BE2C (cell line): ENCODE results near the gene ZNF516.

Experiments used
- DNase-seq: peaks from one replicate; pipeline ENCODE4 v3.0.0-alpha.2; 2020
- H3K27me3 ChIP-seq: fragments of 250-450 bp; sonication (Bioruptor Pico); 2 replicates; pipeline ENCODE4 v1.5.1; 2020; ENCODE audit warnings: mild to moderate bottlenecking
- H3K36me3 ChIP-seq: fragments of 250-450 bp; sonication (Bioruptor Pico); 2 replicates; pipeline ENCODE4 v1.5.1; 2020; ENCODE audit warnings: mild to moderate bottlenecking
- H3K4me1 ChIP-seq: fragments of 250-450 bp; sonication (Bioruptor Pico); 2 replicates; pipeline ENCODE4 v1.5.1; 2020
- H3K4me3 ChIP-seq: 2 replicates; pipeline ENCODE4 v1.5.1; 2011; ENCODE audit warnings: low read depth, low read length
- H3K9me3 ChIP-seq: fragments of 250-450 bp; sonication (Bioruptor Pico); 2 replicates; pipeline ENCODE4 v1.5.1; 2020
- CTCF ChIP-seq: IDR thresholded peaks from 2 replicates; pipeline ENCODE4 v1.5.1; 2012; ENCODE audit warnings: mild to moderate bottlenecking, low read depth, low read length

The ZNF516 gene

DNA sequence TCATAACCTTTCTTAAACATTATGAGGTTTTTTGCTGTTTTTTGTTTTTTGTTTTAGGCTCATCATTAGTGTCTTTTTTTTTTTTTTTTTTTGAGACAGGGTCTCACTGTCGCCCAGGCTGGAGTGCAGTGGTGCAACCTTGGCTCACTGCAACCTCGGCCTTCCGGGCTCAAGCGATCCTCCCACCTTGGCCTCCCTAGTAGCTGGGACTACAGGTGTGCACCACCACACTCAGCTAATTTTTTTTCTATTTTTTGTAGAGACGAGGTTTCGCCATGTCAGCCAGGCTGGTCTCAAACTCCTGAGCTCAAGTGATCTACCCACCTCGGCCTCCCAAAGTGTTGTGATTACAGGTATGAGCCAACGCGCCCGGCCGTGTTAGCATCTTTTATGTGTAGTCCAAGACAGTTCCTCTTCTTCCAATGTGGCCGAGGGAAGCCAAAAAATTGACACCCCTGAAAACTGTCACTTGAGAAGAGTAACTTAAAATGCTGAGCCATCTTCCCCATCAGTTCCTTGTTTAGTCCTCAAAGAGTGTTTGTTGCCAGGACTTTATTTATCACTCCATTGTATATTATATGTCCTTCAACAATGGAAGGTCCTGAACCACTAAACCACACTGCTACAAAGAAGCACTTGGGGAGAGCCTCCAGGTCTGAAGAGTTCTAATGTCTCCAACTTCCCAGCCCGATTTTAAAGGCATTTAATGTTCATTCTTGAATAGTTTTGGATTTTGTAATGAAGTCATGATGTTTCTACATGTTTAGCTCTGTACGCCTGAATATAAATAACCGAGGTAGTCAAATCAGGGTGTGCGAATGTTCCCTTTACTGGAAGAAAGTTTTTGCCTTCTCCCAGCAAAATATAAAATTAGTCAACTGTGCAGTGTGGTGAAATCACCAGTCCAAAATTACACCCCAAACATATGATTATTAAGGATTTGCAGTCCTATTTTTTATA is 26.4 kb downstream of the ZNF516 start:
- no peaks in the 10 kb centered on the region for H3K27me3 ChIP-seq
- TF ChIP-seq CTCF: no peak
- no peak overlapping the region for H3K4me3 ChIP-seq

GRCh38 chr18:76467371-76468190 is 27.5 kb downstream of the ZNF516 start:
- DNase-seq: no peak
- H3K4me3 ChIP-seq: no peak overlapping the region
- TF ChIP-seq CTCF: no peak

More for the DNA sequence above, 26.4 kb downstream of the ZNF516 start:
- no peak for DNase-seq
- Histone ChIP-seq H3K36me3 (no peaks in the 10 kb centered on the region), H3K4me1 (no peaks in the 10 kb centered on the region), H3K9me3 (no peaks in the 10 kb centered on the region)

DNA sequence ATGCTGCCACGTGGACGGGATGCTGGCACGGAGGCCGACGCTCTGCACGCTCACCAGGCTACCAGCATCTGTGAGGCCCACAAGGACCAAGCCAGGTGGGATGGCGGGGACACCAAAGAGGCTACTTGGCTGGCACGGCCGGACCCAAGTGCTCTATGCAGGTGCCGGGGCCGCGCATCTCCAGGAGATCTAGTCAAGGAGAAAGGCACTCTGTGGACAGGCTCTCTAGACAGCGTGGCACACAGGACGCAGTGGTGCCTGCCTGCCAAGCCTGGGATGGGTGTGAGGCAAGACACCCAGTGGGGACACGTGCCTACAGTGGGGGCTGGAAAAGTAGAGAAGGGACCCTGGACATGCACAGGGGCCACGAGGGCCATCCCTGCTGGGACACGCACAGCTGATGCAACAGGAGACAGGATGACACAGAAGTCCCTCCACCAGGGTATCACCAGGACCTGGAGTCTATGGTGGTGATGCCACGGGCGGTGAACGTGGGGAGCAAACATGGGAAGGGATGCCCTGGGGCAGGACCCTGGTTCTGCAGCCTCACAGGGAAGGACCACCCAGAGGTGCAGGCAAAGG is 28.5 kb downstream of the ZNF516 start:
- Histone ChIP-seq H3K27me3 (no peaks in the 10 kb centered on the region), H3K9me3 (no peaks in the 10 kb centered on the region), H3K36me3 (no peaks in the 10 kb centered on the region), H3K4me3 (no peak overlapping the region), H3K4me1 (no peaks in the 10 kb centered on the region)
- DNase-seq: no peak
- no peak for TF ChIP-seq CTCF

More at GRCh38 chr18:76467371-76468190, 27.5 kb downstream of the ZNF516 start:
- H3K9me3 ChIP-seq: no peaks in the 10 kb centered on the region
- no peaks in the 10 kb centered on the region for H3K36me3 ChIP-seq
- H3K27me3 ChIP-seq: no peaks in the 10 kb centered on the region
- H3K4me1 ChIP-seq: no peaks in the 10 kb centered on the region

- TF ChIP-seq CTCF: no peak
- Histone ChIP-seq H3K4me3 (no peak overlapping the region), H3K4me1 (no peaks in the 10 kb centered on the region), H3K27me3 (no peaks in the 10 kb centered on the region), H3K9me3 (no peaks in the 10 kb centered on the region), H3K36me3 (no peaks in the 10 kb centered on the region)
- DNase-seq: no peak
Measured at GRCh38 chr18:76465630-76466409, 29.2 kb downstream of the ZNF516 start.

DNA sequence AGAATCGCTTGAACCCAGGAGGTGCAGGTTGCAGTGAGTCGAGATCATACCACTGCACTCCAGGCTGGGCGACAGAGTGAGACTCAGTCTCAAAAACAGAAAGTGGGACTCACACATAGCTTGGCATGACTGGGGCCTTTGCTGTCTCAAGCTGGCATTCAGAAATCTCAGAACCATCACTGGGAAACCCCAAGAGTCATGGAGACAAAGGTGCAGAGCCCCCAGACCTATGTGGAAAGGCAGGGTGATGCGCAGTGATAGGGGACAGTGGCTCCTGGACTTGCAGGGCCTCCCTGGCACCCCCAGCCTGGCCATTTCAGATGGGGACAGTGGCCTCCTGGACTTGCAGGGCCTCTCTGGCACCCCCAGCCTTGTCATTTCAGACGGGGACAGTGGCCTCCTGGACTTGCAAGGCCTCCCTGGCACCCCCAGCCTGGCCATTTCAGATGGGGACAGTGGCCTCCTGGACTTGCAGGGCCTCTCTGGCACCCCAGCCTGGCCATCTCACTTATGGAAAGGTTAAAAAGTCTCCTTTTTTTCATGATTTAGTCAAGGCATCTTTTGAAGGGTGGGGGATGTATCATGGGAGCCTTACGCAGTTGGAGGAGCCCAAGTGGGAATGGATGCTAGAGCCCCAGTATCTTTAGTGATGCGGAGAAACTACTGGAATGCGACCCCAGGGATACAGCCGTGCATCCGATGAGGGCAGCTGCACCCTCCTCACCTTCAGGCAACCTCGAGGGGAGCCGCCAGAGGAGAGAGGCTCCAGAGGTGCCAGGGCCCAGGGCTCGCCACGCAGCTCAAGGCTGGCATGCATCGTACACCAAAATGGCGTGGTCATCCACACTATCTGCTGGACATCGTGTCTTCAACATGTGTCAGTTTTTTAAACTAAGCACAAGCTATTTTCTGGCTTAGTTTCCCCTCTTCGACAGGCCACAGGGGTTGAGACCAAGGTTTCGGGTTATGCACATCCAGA is 30.5 kb downstream of the ZNF516 start:
- Histone ChIP-seq H3K27me3 (no peaks in the 10 kb centered on the region), H3K9me3 (no peaks in the 10 kb centered on the region), H3K36me3 (no peaks in the 10 kb centered on the region), H3K4me3 (no peak overlapping the region), H3K4me1 (no peaks in the 10 kb centered on the region)
- DNase-seq: no peak
- TF ChIP-seq CTCF: no peak
